GM13977 (cell line): ENCODE results near the gene OR6C70.

Experiments
- DNase-seq: peaks from one replicate; pipeline ENCODE4 v3.0.0; 2012; ENCODE audit warnings: low spot score
- in situ Hi-C: fragments of 300-500 bp; cut with MboI; formaldehyde crosslinking; loops from one replicate; pipeline ENCODE4 v1.12.0; 2022; ENCODE audit warnings: low sequenced_read_pairs, low pct_unique_long_range_greater_than_20kb, mixed read lengths, inconsistent platforms; ENCODE audit not compliant: unreplicated experiment
- TF ChIP-seq, protein P1 (sequence below): IDR thresholded peaks from 2 replicates; pipeline ENCODE4 v1.5.1; 2012; ENCODE audit warnings: mild to moderate bottlenecking, control low read depth; ENCODE audit not compliant: insufficient read depth; ENCODE audit errors: extremely low read depth, missing control alignments

The OR6C70 gene

DNA sequence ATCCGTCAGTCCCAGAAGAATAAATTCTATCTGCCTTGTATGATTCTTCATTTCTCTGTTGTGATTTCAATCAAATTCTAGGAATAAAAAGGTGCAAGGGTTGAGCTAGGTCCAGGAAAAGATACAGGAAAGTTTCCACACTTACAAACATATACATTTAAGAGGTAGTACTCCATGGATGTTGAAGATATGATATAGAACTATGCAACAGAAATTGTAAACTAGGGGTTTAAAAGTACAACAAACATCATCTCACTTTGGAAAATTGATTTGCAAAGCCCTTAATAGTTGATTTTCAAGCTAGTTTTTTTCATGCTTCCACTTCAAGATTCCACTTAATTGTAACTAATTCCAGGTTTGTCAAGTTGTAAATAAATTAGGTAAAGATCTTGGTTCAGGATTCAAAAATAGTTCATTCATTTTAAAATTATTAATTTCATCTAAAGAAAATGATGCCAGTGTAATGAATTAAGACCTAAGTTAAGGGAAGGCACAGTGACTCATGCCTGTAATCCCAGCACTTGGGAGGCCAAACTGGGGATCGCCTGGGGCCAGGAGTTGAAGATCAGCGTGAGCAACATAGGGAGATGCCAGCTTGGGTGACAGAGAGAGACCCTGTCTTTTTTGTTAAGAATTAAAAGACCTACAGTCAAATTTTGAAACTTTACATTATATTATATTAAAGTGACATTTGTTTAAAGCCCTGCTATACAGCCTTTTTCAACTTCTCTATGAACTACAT, at the start of gene OR6C70:
OR6C70 (minus strand) TSS at position 51 of the 742 bp plus-strand sequence; CDS start at position 51, 0 bp downstream.
- in situ Hi-C loops: no loop called here
- DNase-seq: no peak
- TF ChIP-seq, protein P1, sequence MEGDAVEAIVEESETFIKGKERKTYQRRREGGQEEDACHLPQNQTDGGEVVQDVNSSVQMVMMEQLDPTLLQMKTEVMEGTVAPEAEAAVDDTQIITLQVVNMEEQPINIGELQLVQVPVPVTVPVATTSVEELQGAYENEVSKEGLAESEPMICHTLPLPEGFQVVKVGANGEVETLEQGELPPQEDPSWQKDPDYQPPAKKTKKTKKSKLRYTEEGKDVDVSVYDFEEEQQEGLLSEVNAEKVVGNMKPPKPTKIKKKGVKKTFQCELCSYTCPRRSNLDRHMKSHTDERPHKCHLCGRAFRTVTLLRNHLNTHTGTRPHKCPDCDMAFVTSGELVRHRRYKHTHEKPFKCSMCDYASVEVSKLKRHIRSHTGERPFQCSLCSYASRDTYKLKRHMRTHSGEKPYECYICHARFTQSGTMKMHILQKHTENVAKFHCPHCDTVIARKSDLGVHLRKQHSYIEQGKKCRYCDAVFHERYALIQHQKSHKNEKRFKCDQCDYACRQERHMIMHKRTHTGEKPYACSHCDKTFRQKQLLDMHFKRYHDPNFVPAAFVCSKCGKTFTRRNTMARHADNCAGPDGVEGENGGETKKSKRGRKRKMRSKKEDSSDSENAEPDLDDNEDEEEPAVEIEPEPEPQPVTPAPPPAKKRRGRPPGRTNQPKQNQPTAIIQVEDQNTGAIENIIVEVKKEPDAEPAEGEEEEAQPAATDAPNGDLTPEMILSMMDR: no peak

DNA sequence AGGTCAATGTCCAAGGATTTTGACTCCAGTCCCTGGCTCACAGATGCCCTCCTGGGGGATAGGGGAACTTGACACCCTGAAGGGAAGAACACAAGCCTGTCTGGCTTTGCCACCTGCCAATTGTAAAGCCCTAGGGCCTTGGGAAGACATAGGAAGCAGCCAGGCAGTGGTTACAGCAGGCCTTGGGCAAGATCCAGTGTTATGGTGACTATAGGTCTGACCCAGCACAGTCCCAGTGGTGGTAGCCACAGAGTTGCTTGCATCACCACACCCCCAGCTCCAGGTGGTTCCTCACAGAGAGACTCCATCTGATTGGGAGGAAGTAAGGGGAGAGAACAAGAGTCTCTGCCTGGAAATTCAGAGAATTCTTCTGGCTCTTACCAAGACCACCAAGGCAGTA, 46.5 kb upstream of the OR6C70 start:
- in situ Hi-C loops: no loop called here
- TF ChIP-seq, protein P1: no peak
- no peak for DNase-seq

DNA sequence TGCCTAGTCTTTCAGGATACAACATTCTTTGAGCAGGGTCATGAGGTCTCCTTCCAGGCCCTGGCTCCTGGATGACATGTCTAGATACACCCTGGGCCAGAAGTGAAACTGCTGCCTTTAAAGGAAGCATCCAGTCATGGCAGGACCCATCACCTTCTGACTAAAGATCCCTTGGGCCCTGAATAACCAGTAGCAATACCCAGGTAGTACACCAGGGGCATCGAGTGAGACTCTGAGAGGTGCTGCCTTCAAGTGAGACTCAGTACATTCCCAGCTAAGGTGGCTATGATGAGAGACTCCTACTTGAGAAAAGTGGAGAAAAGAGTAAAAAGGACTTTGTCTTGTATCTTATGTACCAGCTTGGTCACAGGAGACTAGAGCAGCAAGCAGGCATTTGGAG, 45.8 kb upstream of the OR6C70 start:
- TF ChIP-seq, protein P1: no peak
- no peak for DNase-seq
- in situ Hi-C loops: no loop called here

DNA sequence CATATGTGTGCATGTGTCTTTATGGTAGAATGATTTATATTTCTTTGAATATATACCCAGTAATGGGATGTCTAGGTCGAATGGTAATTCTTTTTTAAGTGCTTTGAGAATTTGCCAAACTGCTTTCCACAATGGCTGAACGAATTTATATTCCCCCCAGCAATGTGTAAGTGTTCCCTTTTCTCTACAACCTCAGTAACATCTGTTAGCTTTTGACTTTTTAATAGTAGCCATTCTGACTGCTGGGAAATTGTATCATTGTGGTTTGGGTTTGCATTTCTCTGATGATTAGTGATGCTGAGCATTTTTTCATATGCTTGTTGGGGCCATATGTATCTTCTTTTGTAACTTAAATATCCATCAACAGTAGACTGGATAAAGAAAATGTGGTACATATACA, 31.7 kb upstream of the OR6C70 start:
- TF ChIP-seq, protein P1: no peak
- in situ Hi-C loops: no loop called here
- DNase-seq: no peak

DNA sequence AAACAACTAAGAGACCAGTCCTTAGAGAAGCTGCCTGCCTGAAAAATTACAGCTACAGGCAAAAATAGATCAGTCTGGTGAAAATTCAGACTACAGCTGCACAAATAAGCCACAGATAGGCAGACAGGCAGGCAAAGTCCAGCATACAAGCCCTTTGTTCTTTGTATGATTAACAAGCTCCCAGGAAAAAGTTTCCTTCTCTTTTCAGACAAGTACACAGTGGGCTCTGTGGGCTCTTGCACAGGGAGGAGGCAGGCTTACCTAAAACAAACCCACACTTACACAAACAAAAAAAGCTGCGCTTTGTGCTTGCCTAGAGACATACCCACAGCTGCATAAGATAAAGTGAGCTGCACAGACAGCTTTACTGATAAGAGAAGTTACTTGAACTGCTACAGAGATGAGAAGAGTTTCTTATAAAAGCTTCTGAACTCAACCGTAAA, 29.9 kb upstream of the OR6C70 start:
- TF ChIP-seq, protein P1: no peak
- in situ Hi-C loops: no loop called here
- DNase-seq: no peak

DNA sequence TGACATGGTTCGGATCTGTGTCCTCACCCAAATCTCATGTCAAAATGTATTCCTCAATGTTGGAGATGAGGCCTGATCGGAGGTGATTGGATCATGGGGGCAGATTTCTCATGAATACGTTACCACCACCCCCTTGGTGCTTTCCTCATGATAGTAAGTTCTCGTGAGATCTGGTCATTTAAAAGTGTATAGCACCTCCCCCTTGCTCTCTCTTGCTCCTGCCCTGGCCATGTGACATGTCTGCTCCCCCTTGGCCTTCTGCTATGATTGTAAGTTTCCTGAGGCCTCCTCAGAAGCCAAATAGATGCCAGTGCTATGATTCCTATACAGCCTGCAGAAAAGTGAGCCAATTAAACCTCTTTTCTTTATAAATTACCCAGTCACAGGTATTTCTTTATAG, 29.3 kb upstream of the OR6C70 start:
- TF ChIP-seq, protein P1: no peak
- no peak for DNase-seq
- in situ Hi-C loops: no loop called here

DNA sequence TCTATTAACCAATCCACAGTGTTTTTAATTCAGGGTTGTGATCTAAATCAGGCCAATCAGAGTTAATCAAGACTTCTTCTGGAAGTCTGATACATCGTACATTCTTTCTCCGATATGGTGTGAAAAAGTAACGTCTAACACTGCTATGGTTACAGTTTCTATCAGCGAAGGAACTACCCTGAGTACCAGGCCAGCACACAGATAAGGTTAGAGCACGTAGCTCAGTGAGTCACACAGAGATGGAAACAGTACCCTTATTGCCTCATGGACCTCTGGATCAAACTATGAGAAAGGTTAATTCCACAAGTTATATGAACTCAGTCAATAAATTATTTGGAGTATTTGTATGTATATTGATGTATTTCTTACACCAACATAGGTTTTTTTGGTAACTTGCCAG, 25.6 kb upstream of the OR6C70 start:
- DNase-seq: no peak
- TF ChIP-seq, protein P1: no peak
- in situ Hi-C loops: no loop called here
